Cardiac fibroblast (primary cell): ENCODE measurements around the gene ATG4C.
"Not testable (repeated sequence)": the region's sequence is repeated elsewhere in the genome, so short reads cannot be mapped to it uniquely, and the experiment has no call there.

Experiments used
- DNase-seq, 2 donors: peaks; one replicate each; pipeline versions ENCODE4 v3.0.0 to v3.0.0-alpha.2; 2010; ENCODE audit warnings: low read depth in 2 of 2
- H3K4me3 ChIP-seq, 2 donors: replicated peaks in 1 of 2; 1 replicate in 1 of 2; 2 replicates in 1 of 2; pipeline ENCODE4 v1.5.1; 2011; ENCODE audit warnings: low read depth in 2 of 2, low read length in 2 of 2, mild to moderate bottlenecking in 2 of 2, moderate library complexity in 1 of 2
- TF ChIP-seq, protein P1 (sequence below): IDR thresholded peaks from one replicate; pipeline ENCODE4 v1.5.1; 2011; ENCODE audit warnings: low read depth, mild to moderate bottlenecking, low read length, inconsistent platforms

The ATG4C gene

DNA sequence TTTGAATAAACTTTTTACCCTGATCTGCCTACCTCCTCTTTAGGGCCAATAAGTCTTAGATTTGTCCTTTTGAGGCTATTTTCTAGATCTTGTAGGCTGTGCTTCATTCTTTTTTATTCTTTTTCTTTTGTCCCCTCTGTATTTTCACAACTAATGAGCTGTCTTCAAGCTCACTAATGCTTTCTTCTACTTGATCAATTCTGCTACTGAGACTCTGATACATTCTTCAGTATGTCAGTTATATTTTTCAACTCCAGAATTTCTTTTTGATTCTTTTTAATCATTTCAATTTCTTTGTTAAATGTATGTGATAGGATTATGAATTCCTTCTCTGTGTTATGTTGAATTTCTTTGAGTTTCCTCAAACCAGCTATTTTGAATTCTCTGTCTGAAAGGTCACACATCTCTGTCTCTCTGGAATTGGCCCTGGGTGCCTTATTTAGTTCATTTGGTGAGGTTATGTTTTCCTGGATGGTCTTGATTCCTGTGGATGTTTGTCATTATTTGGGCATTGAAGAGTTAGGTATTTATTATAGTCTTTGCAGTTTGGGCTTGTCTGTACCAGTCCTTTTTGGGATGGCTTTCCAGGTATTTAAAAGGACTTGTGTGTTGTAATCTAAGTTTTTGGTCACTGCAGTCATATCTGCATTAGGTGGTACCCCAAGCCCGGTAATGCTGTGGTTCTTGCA lies 11.2 kb upstream of the ATG4C start:
- DNase-seq, result no peak
- TF ChIP-seq, protein P1, sequence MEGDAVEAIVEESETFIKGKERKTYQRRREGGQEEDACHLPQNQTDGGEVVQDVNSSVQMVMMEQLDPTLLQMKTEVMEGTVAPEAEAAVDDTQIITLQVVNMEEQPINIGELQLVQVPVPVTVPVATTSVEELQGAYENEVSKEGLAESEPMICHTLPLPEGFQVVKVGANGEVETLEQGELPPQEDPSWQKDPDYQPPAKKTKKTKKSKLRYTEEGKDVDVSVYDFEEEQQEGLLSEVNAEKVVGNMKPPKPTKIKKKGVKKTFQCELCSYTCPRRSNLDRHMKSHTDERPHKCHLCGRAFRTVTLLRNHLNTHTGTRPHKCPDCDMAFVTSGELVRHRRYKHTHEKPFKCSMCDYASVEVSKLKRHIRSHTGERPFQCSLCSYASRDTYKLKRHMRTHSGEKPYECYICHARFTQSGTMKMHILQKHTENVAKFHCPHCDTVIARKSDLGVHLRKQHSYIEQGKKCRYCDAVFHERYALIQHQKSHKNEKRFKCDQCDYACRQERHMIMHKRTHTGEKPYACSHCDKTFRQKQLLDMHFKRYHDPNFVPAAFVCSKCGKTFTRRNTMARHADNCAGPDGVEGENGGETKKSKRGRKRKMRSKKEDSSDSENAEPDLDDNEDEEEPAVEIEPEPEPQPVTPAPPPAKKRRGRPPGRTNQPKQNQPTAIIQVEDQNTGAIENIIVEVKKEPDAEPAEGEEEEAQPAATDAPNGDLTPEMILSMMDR, result no peak
- H3K4me3 ChIP-seq, result no peak overlapping the region

DNA sequence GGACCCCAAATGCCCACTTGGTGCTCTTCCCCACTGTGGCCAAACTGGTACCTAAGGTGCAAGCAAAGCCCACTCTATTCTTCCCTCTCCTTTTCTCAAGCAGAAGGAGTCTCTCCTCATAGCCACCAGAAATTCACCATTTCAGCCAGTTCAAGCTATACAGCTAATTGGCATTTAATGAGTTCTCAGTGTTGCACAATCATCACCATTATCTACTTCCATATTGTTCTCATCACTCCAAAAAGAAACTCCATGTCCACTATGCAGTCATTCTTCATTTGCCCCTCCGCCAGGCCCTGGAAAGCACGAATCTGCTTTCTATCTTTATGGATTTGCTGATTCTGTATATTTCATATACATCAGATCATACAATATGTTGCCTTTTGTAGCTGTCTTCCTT lies 9.9 kb upstream of the ATG4C start:
- no peak for DNase-seq
- TF ChIP-seq, protein P1, result no peak
- H3K4me3 ChIP-seq, result no peak overlapping the region

DNA sequence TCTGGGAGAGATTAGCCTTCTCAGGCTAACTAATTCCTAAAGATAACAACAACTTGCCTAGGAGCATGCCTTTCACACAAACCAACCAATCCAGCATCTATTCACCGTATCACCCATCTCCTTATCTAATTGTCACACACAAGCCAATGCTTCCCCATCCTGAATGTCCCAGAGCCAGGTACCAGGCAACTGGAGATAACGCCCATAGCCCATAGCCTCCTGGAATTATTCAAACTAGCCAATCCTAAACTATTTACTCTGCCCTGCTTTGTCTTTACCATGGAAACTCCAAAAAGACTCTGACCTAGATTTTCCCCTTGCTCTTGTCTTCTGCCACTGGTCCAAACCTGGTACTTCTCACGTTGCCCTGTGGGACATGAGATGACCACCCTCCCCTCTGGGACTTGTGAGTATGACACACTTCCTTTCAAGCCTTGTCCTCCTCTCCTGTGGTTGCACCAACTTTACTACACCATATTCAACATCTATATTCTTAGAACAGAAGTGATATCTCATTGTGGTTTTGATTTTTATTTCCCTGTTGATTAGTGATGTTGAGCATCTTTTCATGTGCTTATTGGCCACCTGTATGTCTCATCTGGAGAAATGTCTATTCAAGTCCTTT lies 8.8 kb upstream of the ATG4C start:
- TF ChIP-seq, protein P1, result no peak
- peak in 1 of 2 donors; percentile 11 for DNase-seq
- no peak overlapping the region for H3K4me3 ChIP-seq

DNA sequence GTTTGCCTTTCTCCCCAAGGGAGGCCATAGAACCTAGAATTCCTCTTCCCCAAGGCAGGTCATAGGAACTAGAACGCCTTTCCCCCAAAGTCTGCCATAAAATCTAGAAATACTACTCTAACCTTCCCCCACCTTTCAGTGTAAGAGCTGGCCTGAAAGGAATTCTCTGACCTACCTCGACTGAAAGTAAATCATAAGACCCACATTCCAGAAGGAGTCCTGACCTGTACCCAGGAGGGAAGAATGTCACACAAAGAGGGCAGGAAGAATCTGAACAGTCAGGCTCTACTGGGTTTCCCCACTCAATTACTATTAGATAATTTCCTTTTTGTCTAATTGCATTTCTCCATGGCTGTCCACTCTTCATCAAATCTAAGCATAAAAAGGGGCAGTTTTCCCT lies 5.7 kb upstream of the ATG4C start:
- no peak overlapping the region for H3K4me3 ChIP-seq
- TF ChIP-seq, protein P1, result no peak
- no peak for DNase-seq

- peak; percentile 81 to 85 for DNase-seq
- H3K4me3 ChIP-seq, result no peak overlapping the region
- TF ChIP-seq, protein P1, result no peak
Observed at GRCh38 chr1:62781841-62782543, 1.9 kb upstream of the ATG4C start.

GRCh38 chr1:62782544-62783212 lies 1.3 kb upstream of the ATG4C start:
- H3K4me3 ChIP-seq, DNase-seq: not testable (repeated sequence)
